Tongue (tissue), 2 donors: Measurements from ENCODE around the gene RCAN1. TPM values are rescaled to one million over a fixed set of nuclear protein-coding genes. Genes with fewer than 3 reads are reported as not detected.

Source experiments
- DNase-seq: peaks from one replicate; pipeline ENCODE4 v3.0.0-alpha.2; 2015
- total RNA-seq: library from RNA; depleted of rRNA; stranded (reverse); fragments of >200 nt; gene quantifications from one replicate; pipeline ENCODE4 v1.2.3, GENCODE V29; 2014

The RCAN1 gene
- total RNA-seq, 1 donor from 2014 or later = 140 TPM

- no peak for DNase-seq
These were observed 77.1 kb downstream of the RCAN1 start for GRCh38 chr21:34537838-34538237.

GRCh38 chr21:34536820-34537219, 78.1 kb downstream of the RCAN1 start:
- no peak for DNase-seq

- no peak for DNase-seq
These were observed 78.6 kb downstream of the RCAN1 start for GRCh38 chr21:34536311-34536710.

GRCh38 chr21:34535886-34536285, 79.0 kb downstream of the RCAN1 start:
- no peak for DNase-seq

- DNase-seq = no peak
These were observed 80.4 kb downstream of the RCAN1 start for GRCh38 chr21:34534522-34534921.

GRCh38 chr21:34533938-34534337, 81.0 kb downstream of the RCAN1 start:
- DNase-seq = no peak

- no peak for DNase-seq
These were observed 83.5 kb downstream of the RCAN1 start for GRCh38 chr21:34531399-34531798.

GRCh38 chr21:34530261-34530660, 84.7 kb downstream of the RCAN1 start:
- no peak for DNase-seq

GRCh38 chr21:34528131-34528561, 86.8 kb downstream of the RCAN1 start:
- DNase-seq = no peak

- DNase-seq = peak; percentile 95
These were observed 88.2 kb downstream of the RCAN1 start for GRCh38 chr21:34526618-34527290.

- DNase-seq = no peak
These were observed 88.7 kb downstream of the RCAN1 start for GRCh38 chr21:34526241-34526617.

GRCh38 chr21:34524646-34525601, 90.0 kb downstream of the RCAN1 start:
- DNase-seq = peak; percentile 38

- DNase-seq = no peak
These were observed 91.8 kb downstream of the RCAN1 start for GRCh38 chr21:34523019-34523555.

GRCh38 chr21:34522284-34522683, 92.6 kb downstream of the RCAN1 start:
- DNase-seq = no peak

GRCh38 chr21:34521561-34521960, 93.4 kb downstream of the RCAN1 start:
- DNase-seq = no peak

GRCh38 chr21:34520764-34521508, 94.0 kb downstream of the RCAN1 start:
- no peak for DNase-seq

- DNase-seq = no peak
These were observed 94.6 kb downstream of the RCAN1 start for GRCh38 chr21:34520281-34520680.

- DNase-seq = no peak
These were observed 95.2 kb downstream of the RCAN1 start for GRCh38 chr21:34519694-34520093.

- DNase-seq = no peak
These were observed 95.9 kb downstream of the RCAN1 start for GRCh38 chr21:34519016-34519415.

GRCh38 chr21:34518301-34518700, 96.6 kb downstream of the RCAN1 start:
- DNase-seq = no peak

- no peak for DNase-seq
These were observed 97.2 kb downstream of the RCAN1 start for GRCh38 chr21:34517491-34518245.

- no peak for DNase-seq
These were observed 97.9 kb downstream of the RCAN1 start for GRCh38 chr21:34517039-34517438.
